ACC112 (cell line): ENCODE data around the gene MBP.

Experiments
- H2AFZ ChIP-seq: fragments of 200-600 bp; sonication (generic); one replicate; pipeline ENCODE4 v1.6.0; 2017; ENCODE audit warnings: antibody characterized with exemption, low read length; ENCODE audit not compliant: unreplicated experiment
- H3K27ac ChIP-seq: fragments of 200-600 bp; sonication (generic); 2 replicates; pipeline ENCODE4 v1.5.1; 2014; ENCODE audit warnings: low read depth, mild to moderate bottlenecking, antibody characterized with exemption, low read length, moderate library complexity
- H3K27me3 ChIP-seq: fragments of 200-600 bp; sonication (generic); 2 replicates; pipeline ENCODE4 v1.6.1; 2014; ENCODE audit warnings: mild to moderate bottlenecking, antibody characterized with exemption, low read length, moderate library complexity, mixed read lengths; ENCODE audit not compliant: insufficient read depth
- H3K36me3 ChIP-seq: fragments of 200-600 bp; sonication (generic); 2 replicates; pipeline ENCODE4 v1.6.1; 2016; ENCODE audit warnings: mild to moderate bottlenecking, antibody characterized with exemption, low read length, moderate library complexity, mixed read lengths; ENCODE audit not compliant: insufficient read depth
- H3K4me1 ChIP-seq: fragments of 200-600 bp; sonication (generic); one replicate; pipeline ENCODE4 v1.6.1; 2016; ENCODE audit warnings: low read length, mixed read lengths; ENCODE audit not compliant: insufficient read depth, unreplicated experiment, control insufficient read depth
- H3K4me3 ChIP-seq: fragments of 200-600 bp; sonication (generic); 2 replicates; pipeline ENCODE4 v1.5.1; 2014; ENCODE audit warnings: mild to moderate bottlenecking, low read depth, low read length
- H3K79me2 ChIP-seq: fragments of 200-600 bp; sonication (generic); one replicate; pipeline ENCODE4 v1.6.0; 2016; ENCODE audit warnings: low read length; ENCODE audit not compliant: control insufficient read depth, unreplicated experiment, insufficient read depth

Gene MBP

DNA sequence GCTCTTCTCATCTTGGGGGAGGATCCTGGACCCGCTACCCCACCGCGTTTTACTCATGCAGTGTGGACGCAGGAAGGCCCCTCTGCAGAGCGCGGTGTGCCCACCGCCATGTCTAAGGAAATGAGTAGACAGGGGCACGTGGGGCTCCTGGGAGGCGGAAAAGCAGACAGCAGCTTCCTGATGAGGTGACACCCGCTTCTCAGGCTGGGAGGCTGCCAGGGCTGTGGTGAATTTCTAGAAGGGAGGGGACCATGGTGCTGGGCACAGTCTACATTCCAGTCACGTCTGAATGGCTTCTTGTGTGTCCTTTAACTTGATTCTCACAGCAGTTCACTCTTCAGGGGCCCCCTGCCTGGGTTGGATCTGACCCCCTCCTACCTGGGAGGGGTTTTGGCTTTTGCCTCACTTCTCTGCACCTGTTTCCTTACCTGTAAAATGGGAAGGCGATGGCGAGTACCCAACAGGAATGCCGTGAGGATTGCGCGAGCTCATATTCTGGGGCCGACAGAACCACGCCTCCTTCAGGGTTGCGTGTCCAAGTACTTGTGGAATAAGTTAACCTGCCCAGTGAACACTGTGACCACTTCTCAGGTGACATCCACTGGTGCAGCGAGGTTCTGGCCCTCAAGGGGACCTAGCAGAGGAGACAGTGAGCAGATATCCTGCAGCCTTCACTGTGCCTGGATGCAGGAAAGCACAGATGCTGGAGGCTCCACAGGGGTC, 32.3 kb upstream of the MBP start:
- Histone ChIP-seq H3K4me1 (peaks cover 18% of the 10 kb centered on the region), H3K27me3 (no peaks in the 10 kb centered on the region), H3K36me3 (no peaks in the 10 kb centered on the region), H3K4me3 (no peak overlapping the region), H3K79me2 (no peaks in the 10 kb centered on the region), H3K27ac (no peak overlapping the region), H2AFZ (no peak overlapping the region)

DNA sequence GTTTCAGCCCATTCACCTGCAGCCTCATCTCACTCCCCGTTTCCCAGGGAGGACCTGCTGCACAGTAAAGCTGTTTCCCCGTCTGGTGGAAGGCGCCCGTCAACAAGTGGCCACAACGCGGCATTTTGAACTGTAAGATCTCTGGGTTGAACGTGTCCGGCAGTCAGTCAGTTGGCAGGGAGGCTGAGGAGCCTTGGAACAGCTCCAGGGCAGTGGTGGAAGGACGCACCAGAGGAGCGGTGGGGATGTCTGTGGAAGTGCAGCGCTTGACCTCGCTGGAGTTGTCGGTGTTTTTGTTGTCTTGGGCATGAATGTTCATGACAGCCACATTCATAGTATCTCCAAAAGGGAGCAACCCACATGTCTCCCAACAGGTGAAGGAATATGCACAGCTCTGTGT, 31.4 kb upstream of the MBP start:
- no peak overlapping the region for H3K4me3 ChIP-seq
- H3K36me3 ChIP-seq: no peaks in the 10 kb centered on the region
- H3K27me3 ChIP-seq: no peaks in the 10 kb centered on the region
- H2AFZ ChIP-seq: no peak overlapping the region
- peaks cover 18% of the 10 kb centered on the region for H3K4me1 ChIP-seq
- H3K79me2 ChIP-seq: no peaks in the 10 kb centered on the region
- no peak overlapping the region for H3K27ac ChIP-seq

DNA sequence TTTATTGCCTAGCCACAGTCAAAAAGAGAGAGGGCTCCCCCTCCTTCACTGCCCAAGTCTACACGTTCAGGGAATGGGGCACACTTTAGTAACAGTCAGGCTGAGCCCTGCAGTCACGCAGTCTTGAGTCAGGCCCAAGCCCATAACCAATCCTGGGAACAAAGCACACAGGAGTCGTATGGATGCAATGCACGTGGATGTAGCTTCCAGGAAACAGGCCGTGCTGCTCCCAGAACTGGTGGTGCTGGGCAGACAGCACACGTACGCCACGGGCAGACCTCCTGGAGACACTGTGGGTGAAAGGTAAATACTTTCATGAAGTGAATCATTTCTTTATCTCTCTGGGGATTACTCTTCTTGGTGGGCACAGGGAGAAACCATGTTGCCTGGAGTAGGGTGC, 30.0 kb upstream of the MBP start:
- H2AFZ ChIP-seq: no peak overlapping the region
- H3K4me1 ChIP-seq: peaks cover 18% of the 10 kb centered on the region
- no peak overlapping the region for H3K4me3 ChIP-seq
- no peak overlapping the region for H3K27ac ChIP-seq
- no peaks in the 10 kb centered on the region for H3K27me3 ChIP-seq
- H3K36me3 ChIP-seq: no peaks in the 10 kb centered on the region
- H3K79me2 ChIP-seq: no peaks in the 10 kb centered on the region

DNA sequence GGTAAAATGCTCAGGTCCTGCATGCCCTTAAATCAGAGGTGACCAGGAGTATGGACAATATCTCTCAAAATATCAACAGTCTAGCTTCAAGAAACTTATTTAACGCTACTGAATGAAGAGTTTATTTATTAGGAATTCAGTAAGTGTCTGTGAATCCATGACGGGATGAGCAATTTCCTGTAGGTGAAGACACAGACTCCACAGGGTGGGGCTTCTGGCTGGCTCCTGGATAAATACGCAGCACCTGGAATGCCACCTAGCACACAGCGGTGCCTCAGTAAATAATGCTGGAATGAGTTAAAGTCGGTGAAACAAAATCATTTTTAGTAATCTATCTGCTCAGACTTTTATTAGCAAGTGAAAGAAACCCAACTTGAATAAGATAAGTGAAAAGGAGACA, 29.4 kb upstream of the MBP start:
- H3K27ac ChIP-seq: no peak overlapping the region
- H3K4me1 ChIP-seq: peaks cover 18% of the 10 kb centered on the region
- no peaks in the 10 kb centered on the region for H3K79me2 ChIP-seq
- H3K36me3 ChIP-seq: no peaks in the 10 kb centered on the region
- no peaks in the 10 kb centered on the region for H3K27me3 ChIP-seq
- H3K4me3 ChIP-seq: no peak overlapping the region
- H2AFZ ChIP-seq: no peak overlapping the region

DNA sequence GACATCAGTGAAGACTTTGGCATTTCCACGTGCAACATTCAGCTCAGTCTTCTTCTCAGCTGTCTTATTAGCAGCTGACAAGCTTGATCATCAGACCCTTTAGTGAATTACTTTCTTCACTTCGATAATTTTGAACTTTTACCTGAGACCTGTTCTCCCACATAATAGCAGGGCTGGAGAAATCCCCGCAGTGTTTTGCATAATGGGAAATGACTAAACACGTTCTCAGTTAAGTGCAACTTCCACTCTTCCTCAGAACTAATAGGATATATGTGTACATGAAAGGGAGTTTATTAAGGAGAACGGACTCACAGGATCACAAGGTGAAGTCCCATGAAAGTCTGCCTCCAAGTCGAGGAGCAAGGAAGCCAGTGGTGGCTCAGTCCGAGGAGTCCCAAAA, 28.8 kb upstream of the MBP start:
- Histone ChIP-seq H3K27me3 (no peaks in the 10 kb centered on the region), H3K27ac (no peak overlapping the region), H3K36me3 (no peaks in the 10 kb centered on the region), H2AFZ (no peak overlapping the region), H3K4me3 (no peak overlapping the region), H3K4me1 (peaks cover 12% of the 10 kb centered on the region), H3K79me2 (no peaks in the 10 kb centered on the region)

DNA sequence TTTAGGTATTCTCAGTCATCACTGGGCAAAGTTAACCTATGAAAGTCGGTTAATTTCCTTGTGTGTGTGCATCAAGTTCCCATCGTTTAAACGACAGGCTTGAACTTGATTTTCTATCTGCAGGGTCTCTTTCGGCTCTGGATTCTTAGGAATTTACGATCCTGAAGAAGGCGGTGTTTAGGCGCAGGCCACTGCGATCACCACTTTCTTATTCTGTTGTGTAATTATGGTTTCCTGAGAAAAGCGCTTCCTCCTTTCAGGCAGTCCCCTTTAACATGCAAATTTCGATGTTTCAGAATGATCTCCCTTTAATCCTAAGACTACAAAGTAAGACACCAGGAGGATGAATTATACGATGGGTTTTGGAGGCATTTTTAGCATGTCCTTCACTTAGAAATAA, 27.9 kb upstream of the MBP start:
- Histone ChIP-seq H2AFZ (no peak overlapping the region), H3K27ac (no peak overlapping the region), H3K27me3 (no peaks in the 10 kb centered on the region), H3K79me2 (no peaks in the 10 kb centered on the region), H3K36me3 (no peaks in the 10 kb centered on the region), H3K4me1 (peaks cover 4% of the 10 kb centered on the region), H3K4me3 (no peak overlapping the region)

DNA sequence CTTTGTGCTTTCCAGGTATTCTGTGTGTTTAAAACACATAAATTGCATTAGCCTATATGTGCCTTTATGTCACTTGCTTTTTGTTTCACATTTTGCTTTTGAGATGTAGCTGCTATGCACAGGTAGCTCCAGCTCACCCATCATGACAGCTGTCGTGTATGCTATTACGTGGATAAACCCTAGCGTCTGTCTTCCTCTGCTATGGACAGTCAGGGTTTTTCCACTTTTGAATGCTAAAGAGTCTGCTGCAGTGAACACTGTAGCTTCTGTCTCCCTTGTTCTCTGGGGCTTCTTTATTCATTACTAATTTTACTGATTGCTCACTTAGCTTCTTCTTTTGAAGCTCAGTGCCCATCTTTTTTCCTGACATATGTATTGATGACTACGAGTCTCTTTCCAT, 24.7 kb upstream of the MBP start:
- H2AFZ ChIP-seq: no peak overlapping the region
- no peaks in the 10 kb centered on the region for H3K4me1 ChIP-seq
- H3K4me3 ChIP-seq: no peak overlapping the region
- no peak overlapping the region for H3K27ac ChIP-seq
- H3K36me3 ChIP-seq: no peaks in the 10 kb centered on the region
- no peaks in the 10 kb centered on the region for H3K79me2 ChIP-seq
- no peaks in the 10 kb centered on the region for H3K27me3 ChIP-seq

DNA sequence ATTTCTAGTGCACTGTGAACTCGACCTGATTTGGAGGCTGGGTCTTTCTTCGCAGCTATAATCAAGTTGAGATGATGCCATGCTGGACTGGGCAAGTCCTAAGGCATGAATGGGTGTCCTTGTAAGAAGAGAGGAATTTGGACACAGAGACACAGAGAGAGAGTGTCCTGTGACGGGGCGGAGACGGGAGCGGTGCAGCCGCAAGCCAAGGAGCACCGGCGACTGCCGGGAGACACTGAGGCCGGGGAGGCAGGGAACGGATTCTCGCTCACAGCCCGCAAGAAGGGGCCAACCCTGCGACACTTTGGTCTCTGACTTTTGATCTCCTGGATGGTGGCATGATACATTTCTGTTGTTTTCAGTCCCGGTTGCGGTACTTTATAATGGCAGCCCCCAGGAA, 22.4 kb upstream of the MBP start:
- no peak overlapping the region for H3K27ac ChIP-seq
- H2AFZ ChIP-seq: no peak overlapping the region
- no peaks in the 10 kb centered on the region for H3K27me3 ChIP-seq
- no peaks in the 10 kb centered on the region for H3K4me1 ChIP-seq
- no peak overlapping the region for H3K4me3 ChIP-seq
- H3K36me3 ChIP-seq: no peaks in the 10 kb centered on the region
- H3K79me2 ChIP-seq: no peaks in the 10 kb centered on the region

DNA sequence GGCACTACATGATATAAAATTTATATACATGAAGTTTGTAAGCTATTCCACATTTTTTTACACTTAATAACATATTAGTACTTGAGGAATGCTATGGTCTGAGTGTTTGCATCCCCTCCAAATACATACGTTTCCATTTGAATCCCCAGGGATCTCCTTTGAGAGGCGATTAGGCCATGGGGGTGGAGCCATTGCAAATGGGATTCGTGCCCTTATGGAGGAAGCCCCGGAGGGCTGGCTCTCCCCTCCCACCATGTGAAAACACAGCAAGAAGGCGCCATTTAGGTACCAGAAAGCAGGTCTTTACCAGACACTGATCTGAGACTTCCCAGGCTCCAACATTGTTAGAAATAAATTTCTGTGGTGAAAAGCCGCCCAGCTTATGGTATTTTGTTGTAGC, 20.8 kb upstream of the MBP start:
- no peaks in the 10 kb centered on the region for H3K79me2 ChIP-seq
- no peak overlapping the region for H3K27ac ChIP-seq
- H3K4me3 ChIP-seq: no peak overlapping the region
- H3K27me3 ChIP-seq: no peaks in the 10 kb centered on the region
- no peaks in the 10 kb centered on the region for H3K4me1 ChIP-seq
- H2AFZ ChIP-seq: no peak overlapping the region
- H3K36me3 ChIP-seq: no peaks in the 10 kb centered on the region

DNA sequence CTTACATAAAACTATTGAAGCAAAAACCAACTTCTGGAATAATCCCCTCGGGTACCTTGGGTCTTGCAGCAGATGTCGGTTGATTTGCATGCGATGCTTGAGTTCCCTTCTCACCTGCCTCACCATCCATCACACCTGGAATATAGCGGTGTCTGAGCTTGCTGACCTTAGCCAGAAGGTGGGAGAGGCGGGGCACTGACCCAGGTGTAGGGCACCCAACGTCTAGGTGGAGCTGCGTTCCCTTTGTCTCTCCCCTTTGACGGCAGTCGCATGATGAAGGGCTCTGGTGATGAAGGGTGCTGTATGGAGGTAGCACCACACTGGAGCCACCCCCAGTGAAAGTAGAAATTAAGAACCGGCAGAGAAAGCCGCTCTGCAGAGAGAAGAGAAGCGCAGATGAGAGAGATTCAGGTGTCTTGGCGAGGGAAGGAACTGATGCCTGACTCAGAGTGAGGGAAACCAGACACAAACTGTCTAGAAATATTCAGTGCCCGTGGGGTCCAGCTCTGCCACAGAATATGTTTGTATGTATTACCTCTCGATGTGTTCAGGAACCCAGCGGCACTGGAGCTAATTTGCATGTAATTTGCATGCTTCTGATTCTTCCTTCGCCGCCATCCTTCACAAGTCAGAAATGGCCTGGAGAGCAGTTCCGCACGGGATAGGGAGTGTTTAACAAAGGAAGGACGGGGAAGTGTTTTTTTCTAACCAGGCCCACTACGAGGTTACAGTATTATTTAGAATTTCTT, 19.4 kb upstream of the MBP start:
- peaks cover 6% of the 10 kb centered on the region for H3K4me1 ChIP-seq
- no peaks in the 10 kb centered on the region for H3K36me3 ChIP-seq
- H3K27me3 ChIP-seq: no peaks in the 10 kb centered on the region
- H2AFZ ChIP-seq: no peak overlapping the region
- no peak overlapping the region for H3K4me3 ChIP-seq
- no peaks in the 10 kb centered on the region for H3K79me2 ChIP-seq
- H3K27ac ChIP-seq: no peak overlapping the region
